Astrocyte of the spinal cord (primary cell): Measurements from ENCODE around the gene TMEM120B.
A peak's percentile ranks its signal among the peaks of the same experiment; 100 is the strongest.
"Not testable (repeated sequence)": the region's sequence is repeated elsewhere in the genome, so short reads cannot be mapped to it uniquely, and the experiment has no call there.

Experiments
- DNase-seq: peaks from one replicate; pipeline ENCODE4 v3.0.0; 2011; ENCODE audit warnings: low read depth, low spot score
- H3K4me3 ChIP-seq: 2 replicates; pipeline ENCODE4 v1.5.1; 2011; ENCODE audit warnings: low read depth, mild to moderate bottlenecking, low read length, moderate library complexity
- CTCF ChIP-seq: IDR thresholded peaks from 2 replicates; pipeline ENCODE4 v1.5.1; 2012; ENCODE audit warnings: low read depth, mild to moderate bottlenecking, low read length, inconsistent platforms
- in situ Hi-C: cut with HindIII; loops from 2 replicates; pipeline ENCODE4 v1.10.0; 2017; ENCODE audit warnings: low sequenced_read_pairs

The TMEM120B gene

GRCh38 chr12:121697093-121697698, 15.4 kb upstream of the TMEM120B start:
- TF ChIP-seq CTCF, result no peak
- in situ Hi-C loops, result no loop called here
- no peak overlapping the region for H3K4me3 ChIP-seq
- DNase-seq, result peak; percentile 63

GRCh38 chr12:121697861-121698260, 14.7 kb upstream of the TMEM120B start:
- H3K4me3 ChIP-seq, DNase-seq, in situ Hi-C loops: not testable (repeated sequence)

DNA sequence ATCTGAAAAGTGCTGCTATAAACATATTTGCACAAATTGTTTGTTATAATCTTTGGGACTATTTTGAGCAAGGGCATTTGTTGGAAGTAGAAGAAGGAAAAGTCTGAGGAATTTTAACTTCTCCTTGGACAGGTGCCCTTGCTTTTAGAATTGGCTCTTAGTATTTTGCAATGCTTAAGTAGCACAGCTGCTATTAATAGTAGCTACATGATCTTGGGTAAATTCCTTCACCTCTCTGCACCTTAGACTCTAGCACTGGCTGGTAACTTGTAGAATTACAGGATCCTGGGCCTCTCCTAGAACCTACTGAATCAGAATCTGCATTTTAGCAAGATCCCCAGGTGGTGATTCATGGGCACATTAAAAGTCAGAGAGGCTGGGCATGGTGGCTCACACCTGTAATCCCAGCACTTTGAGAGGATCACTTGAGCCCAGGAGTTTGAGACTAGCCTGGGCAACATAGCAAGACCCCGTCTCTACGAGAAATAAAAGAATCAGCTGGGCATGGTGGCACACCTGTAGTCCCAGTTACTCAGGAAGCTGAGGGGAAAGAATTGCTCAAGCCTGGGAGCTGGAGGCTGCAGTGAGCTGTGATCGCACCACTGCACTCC, 10.8 kb upstream of the TMEM120B start:
- H3K4me3 ChIP-seq, result no peak overlapping the region
- no peak for TF ChIP-seq CTCF
- in situ Hi-C loops, result no loop called here
- no peak for DNase-seq

- in situ Hi-C loops, result no loop called here
- DNase-seq, result no peak
- H3K4me3 ChIP-seq, result no peak overlapping the region
- no peak for TF ChIP-seq CTCF
Measured at GRCh38 chr12:121702944-121703343, 9.6 kb upstream of the TMEM120B start.

GRCh38 chr12:121705514-121705913, 7.0 kb upstream of the TMEM120B start:
- H3K4me3 ChIP-seq, result no peak overlapping the region

DNA sequence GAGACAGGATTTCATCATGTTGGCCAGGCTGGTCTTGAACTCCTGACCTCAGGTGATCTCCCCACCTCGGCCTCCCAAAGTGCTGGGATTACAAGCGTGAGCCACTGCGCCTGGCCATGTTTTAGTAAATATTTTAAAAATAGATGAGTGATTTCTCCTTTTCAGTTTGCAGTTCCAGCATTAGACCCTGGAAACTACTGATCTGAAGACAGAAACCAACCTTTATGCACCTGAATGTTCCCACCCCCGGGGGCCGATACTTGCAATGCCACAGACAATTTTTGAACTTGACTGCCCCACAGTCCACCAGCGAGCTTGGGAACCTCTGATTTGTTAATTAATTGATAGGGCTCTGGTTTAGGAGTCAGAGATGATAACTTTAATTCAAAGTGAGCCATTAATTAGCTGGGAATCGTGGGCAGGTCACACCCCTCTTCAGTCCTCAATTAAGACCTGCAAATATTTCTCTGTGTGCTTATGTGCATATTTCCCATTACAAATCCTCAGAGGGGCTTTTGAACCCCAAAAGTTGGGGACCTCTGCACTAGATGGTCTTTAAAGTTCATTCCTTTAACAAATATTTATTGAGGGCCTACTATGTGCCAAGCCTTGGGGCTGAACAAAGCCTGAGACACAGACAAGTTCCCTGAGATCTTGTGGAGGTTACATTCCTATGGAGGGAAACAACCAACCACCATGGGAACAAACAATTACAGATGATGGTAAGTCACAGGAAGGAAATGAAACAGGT, 4.1 kb upstream of the TMEM120B start:
- DNase-seq, result no peak
- in situ Hi-C loops, result no loop called here
- no peak for TF ChIP-seq CTCF
- no peak overlapping the region for H3K4me3 ChIP-seq

More at GRCh38 chr12:121705514-121705913, 7.0 kb upstream of the TMEM120B start:
- in situ Hi-C loops, result no loop called here
- TF ChIP-seq CTCF, result no peak
- no peak for DNase-seq

- in situ Hi-C loops, H3K4me3 ChIP-seq, DNase-seq: not testable (repeated sequence)
Measured at GRCh38 chr12:121709064-121709424, 3.5 kb upstream of the TMEM120B start.
